Neural cell (in vitro differentiated cells): Measurements from ENCODE around the gene GLS2.
"Not testable (repeated sequence)": the region's sequence is repeated elsewhere in the genome, so short reads cannot be mapped to it uniquely, and the experiment has no call there.

Source experiments
- EP300 ChIP-seq: fragments of 450-650 bp; conservative IDR thresholded peaks from 2 replicates; pipeline ENCODE4 v1.6.1; 2014; ENCODE audit warnings: antibody characterized with exemption, mild to moderate bottlenecking, moderate library complexity; ENCODE audit not compliant: poor library complexity, severe bottlenecking
- EZH2 ChIP-seq: fragments of 200-600, 300-800 bp; shearing (Covaris generic), sonication (generic); IDR thresholded peaks from 2 replicates; pipeline ENCODE4 v1.6.1; 2014; ENCODE audit warnings: antibody characterized with exemption, low read length, borderline replicate concordance, mild to moderate bottlenecking; ENCODE audit not compliant: insufficient read depth, poor library complexity, severe bottlenecking
- MXI1 ChIP-seq: fragments of 450-650 bp; conservative IDR thresholded peaks from 2 replicates; pipeline ENCODE4 v1.6.1; 2014; ENCODE audit warnings: antibody characterized with exemption, mild to moderate bottlenecking; ENCODE audit not compliant: poor library complexity, severe bottlenecking
- POLR2AphosphoS5 ChIP-seq: IDR thresholded peaks from 2 replicates; pipeline ENCODE4 v1.6.1; 2012
- SMC3 ChIP-seq: fragments of 450-650 bp; conservative IDR thresholded peaks from 2 replicates; pipeline ENCODE4 v1.6.1; 2014; ENCODE audit warnings: antibody characterized with exemption, mild to moderate bottlenecking, moderate library complexity; ENCODE audit not compliant: poor library complexity
- TAF1 ChIP-seq: IDR thresholded peaks from 2 replicates; pipeline ENCODE4 v1.6.1; 2012; ENCODE audit warnings: low read depth
- TF ChIP-seq, protein P1 (sequence below): fragments of 450-650 bp; IDR thresholded peaks from 2 replicates; pipeline ENCODE4 v1.5.1; 2014; ENCODE audit warnings: antibody characterized with exemption, mild to moderate bottlenecking, moderate library complexity; ENCODE audit not compliant: poor library complexity, severe bottlenecking

DNA sequence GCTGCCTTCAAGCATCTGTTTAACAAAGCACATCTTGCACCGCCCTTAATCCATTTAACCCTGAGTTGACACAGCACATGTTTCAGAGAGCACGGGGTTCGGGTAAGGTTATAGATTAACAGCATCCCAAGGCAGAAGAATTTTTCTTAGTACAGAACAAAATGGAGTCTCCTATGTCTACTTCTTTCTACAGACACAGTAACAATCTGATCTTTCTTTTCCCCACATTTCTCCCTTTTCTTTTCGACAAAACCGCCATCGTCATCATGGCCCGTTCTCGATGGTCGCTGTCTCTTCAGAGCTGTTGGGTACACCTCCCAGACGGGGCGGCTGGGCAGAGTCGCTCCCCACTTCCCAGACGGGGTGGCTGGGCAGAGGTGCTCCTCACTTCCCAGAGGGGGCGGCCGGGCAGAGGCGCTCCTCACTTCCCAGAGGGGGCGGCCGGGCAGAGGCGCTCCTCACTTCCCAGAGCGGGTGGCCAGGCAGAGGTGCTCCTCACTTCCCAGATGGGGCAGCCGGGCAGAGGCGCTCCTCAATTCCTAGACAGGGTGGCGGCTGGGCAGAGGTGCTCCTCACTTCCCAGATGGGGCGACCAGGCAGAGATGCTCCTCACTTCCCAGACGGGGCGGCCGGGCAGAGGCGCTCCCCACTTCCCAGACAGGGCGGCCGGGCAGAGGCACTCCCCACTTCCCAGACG lies 5.6 kb upstream of the GLS2 start:
- TF ChIP-seq, protein P1, sequence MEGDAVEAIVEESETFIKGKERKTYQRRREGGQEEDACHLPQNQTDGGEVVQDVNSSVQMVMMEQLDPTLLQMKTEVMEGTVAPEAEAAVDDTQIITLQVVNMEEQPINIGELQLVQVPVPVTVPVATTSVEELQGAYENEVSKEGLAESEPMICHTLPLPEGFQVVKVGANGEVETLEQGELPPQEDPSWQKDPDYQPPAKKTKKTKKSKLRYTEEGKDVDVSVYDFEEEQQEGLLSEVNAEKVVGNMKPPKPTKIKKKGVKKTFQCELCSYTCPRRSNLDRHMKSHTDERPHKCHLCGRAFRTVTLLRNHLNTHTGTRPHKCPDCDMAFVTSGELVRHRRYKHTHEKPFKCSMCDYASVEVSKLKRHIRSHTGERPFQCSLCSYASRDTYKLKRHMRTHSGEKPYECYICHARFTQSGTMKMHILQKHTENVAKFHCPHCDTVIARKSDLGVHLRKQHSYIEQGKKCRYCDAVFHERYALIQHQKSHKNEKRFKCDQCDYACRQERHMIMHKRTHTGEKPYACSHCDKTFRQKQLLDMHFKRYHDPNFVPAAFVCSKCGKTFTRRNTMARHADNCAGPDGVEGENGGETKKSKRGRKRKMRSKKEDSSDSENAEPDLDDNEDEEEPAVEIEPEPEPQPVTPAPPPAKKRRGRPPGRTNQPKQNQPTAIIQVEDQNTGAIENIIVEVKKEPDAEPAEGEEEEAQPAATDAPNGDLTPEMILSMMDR, result not testable (repeated sequence)
- TF ChIP-seq MXI1, EZH2, TAF1, SMC3, POLR2AphosphoS5, EP300: not testable (repeated sequence)
